CD4-positive, alpha-beta T cell treated with Interleukin-2 at 100 ng/mL for 4 hours (primary cell): ENCODE results near the gene TVP23C.

Experiments
- DNase-seq: peaks from one replicate; pipeline ENCODE4 v3.0.0-alpha.2; 2020; ENCODE audit warnings: low spot score

The TVP23C gene

GRCh38 chr17:15496735-15497670 lies 66.3 kb downstream of the TVP23C start:
- no peak for DNase-seq

- no peak for DNase-seq
These were observed 68.5 kb downstream of the TVP23C start for GRCh38 chr17:15494821-15495220.

- DNase-seq = no peak
These were observed 69.6 kb downstream of the TVP23C start for GRCh38 chr17:15493693-15494035.

- no peak for DNase-seq
These were observed 70.2 kb downstream of the TVP23C start for GRCh38 chr17:15492791-15493692.

GRCh38 chr17:15492186-15492585 lies 71.1 kb downstream of the TVP23C start:
- no peak for DNase-seq

- no peak for DNase-seq
These were observed 72.5 kb downstream of the TVP23C start for GRCh38 chr17:15490634-15491261.

- DNase-seq = no peak
These were observed 74.7 kb downstream of the TVP23C start for GRCh38 chr17:15488557-15488956.

- no peak for DNase-seq
These were observed 78.2 kb downstream of the TVP23C start for GRCh38 chr17:15485045-15485444.

- DNase-seq = no peak
These were observed 79.9 kb downstream of the TVP23C start for GRCh38 chr17:15483431-15483830.

- DNase-seq = no peak
These were observed 80.8 kb downstream of the TVP23C start for GRCh38 chr17:15482476-15482875.

- DNase-seq = no peak
These were observed 81.8 kb downstream of the TVP23C start for GRCh38 chr17:15481481-15481880.

- DNase-seq = no peak
These were observed 83.1 kb downstream of the TVP23C start for GRCh38 chr17:15480204-15480603.

- no peak for DNase-seq
These were observed 83.6 kb downstream of the TVP23C start for GRCh38 chr17:15479703-15480102.

- no peak for DNase-seq
These were observed 84.4 kb downstream of the TVP23C start for GRCh38 chr17:15478845-15479244.

- DNase-seq = no peak
These were observed 87.5 kb downstream of the TVP23C start for GRCh38 chr17:15475631-15476354.

GRCh38 chr17:15472891-15473290 lies 90.4 kb downstream of the TVP23C start:
- no peak for DNase-seq

- no peak for DNase-seq
These were observed 92.7 kb downstream of the TVP23C start for GRCh38 chr17:15470536-15470935.

GRCh38 chr17:15469260-15469659 lies 94.0 kb downstream of the TVP23C start:
- DNase-seq = no peak

GRCh38 chr17:15468126-15468525 lies 95.2 kb downstream of the TVP23C start:
- no peak for DNase-seq

GRCh38 chr17:15467592-15467991 lies 95.7 kb downstream of the TVP23C start, which contains the start of gene CDRT4:
Gene CDRT4, minus strand, starts transcription at chr17:15467621. Its CDS starts 27,383 bp downstream, at chr17:15440238.
- no peak for DNase-seq

- DNase-seq = no peak
These were observed 97.2 kb downstream of the TVP23C start for GRCh38 chr17:15466131-15466530.
